Hematopoietic multipotent progenitor cell treated with erythropoietin and hydrocortisone succinate and interleukin-3 and kit ligand, for 4 days (in vitro differentiated cells): ENCODE data around the gene DHCR7.

Experiments
- DNase-seq: peaks from one replicate; pipeline ENCODE4 v3.0.0-alpha.2; 2015

DHCR7 gene

GRCh38 chr11:71448257-71449171, at the start of gene DHCR7:
TSS of gene DHCR7 (minus strand) at chr11:71448393. CDS start at chr11:71444952, 3,441 bp downstream.
- DNase-seq, result peak; percentile 98

DNA sequence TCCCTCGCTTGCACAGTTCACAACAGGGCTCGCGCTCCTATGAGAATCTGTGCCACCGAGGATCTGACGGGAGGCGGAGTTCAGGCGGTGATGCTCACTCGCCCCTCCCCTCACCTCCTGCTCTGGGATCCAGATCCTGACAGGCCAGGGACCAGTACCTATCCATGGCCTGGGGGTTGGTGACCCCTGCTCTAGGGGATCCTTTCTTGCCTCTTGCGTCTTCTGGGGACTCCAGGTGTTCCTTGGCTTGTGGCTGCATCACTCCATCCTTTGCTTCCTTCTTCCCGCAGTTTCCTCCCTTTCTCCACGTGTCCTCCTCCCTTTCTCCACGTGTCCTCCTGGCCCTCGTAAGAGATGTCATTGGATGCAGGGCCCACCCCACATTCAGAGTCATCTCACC, 48.2 kb upstream of the DHCR7 start:
- no peak for DNase-seq

- no peak for DNase-seq
These were observed 47.4 kb upstream of the DHCR7 start for GRCh38 chr11:71495286-71496230.

DNA sequence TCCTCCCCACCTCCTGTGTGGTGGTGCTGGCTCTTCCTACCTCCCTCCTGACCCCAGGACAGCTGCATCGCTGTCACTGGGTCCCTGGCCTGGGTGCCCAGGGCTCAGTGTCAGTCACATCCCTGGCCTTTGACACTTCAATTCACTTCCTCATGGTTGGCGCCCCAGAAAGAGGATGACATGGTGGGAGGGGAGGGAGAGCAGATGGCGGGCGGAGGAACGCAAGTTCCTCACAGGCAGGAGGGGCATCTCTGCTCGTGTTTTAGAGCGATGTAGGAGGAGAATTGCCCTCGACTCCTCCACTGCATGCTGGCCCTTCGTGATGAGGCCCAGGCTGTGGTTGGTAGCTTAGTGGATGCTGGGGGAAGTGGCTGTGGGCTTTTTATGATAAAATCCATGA, 43.7 kb upstream of the DHCR7 start:
- no peak for DNase-seq

- DNase-seq, result no peak
These were observed 43.3 kb upstream of the DHCR7 start for GRCh38 chr11:71491531-71491930.

GRCh38 chr11:71490731-71491390, 42.7 kb upstream of the DHCR7 start:
- no peak for DNase-seq

GRCh38 chr11:71490044-71490730, 42.0 kb upstream of the DHCR7 start:
- no peak for DNase-seq

DNA sequence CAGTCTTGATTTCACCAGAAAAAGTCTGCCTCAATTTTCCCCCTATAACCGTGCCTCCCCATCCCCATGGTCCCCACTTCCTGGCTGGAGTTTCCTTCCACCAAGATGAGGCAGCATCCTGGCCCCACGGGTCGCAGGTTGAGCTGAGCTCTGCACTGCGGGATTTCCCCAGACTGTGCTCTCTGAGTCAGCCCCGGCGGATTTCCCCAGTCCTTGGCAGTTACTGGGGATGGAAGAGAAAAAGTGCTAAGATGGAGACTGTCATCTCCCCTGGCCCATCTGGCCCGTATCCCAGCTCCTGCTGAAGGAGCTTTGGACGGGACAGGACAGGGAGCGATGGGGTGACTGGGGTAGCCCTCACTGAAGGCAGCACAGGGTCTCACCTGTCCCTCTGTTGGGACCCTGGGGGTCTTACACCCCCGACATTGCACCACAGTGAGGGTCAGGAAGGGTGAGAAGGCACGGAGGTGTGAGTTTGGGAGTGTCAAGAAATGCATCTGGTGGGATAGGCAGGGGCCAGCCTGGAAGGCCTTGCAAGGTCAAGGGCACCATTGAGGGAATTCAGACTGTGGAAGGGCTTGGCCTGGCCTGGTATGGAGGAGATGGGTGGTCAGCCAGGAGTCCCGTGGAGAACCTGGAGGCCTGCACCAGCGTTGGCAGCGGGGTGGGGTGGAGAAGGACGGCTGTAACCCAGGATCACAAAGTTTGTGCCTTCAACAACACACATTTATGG, 41.3 kb upstream of the DHCR7 start:
- DNase-seq, result no peak

- DNase-seq, result no peak
These were observed 40.6 kb upstream of the DHCR7 start for GRCh38 chr11:71488681-71489270.

- DNase-seq, result no peak
These were observed 38.1 kb upstream of the DHCR7 start for GRCh38 chr11:71486320-71486719.

DNA sequence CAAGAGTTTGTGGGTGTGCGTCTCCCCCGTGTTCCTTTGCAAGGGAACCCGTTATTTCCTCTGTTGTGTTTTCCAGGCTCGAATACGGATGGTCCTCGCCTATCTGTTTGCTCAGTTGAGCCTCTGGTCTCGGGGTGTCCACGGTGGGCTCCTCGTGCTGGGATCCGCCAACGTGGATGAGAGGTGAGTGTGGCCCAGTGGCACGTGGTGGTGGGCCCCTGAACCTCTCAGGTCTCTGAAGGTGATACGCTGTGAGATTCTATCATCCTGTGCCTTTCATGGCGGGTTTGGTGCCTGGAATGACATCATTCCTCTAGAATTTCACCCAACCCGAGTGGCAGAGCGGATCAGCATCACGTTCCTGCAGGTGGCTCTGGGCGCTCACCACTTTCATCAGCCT, 37.3 kb upstream of the DHCR7 start:
- no peak for DNase-seq

DNA sequence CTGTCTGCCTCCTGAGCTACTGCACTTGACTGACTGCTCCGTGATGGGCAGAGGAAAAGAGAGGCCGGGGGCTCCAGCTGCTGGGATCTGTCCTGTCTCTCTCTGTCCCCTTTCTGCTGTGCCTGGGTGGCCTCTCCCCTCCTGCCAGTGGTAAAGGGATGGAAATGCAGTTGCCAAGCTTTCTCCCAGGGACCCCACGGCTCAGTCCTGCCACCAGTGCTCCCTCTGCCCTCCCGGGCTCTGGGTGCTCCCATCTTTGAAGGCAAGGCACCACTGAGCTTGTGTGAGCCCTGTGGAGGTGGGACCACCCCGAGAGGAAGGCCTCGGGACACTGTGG, 36.8 kb upstream of the DHCR7 start:
- DNase-seq, result no peak

GRCh38 chr11:71484248-71485062, 36.3 kb upstream of the DHCR7 start:
- DNase-seq, result no peak

DNA sequence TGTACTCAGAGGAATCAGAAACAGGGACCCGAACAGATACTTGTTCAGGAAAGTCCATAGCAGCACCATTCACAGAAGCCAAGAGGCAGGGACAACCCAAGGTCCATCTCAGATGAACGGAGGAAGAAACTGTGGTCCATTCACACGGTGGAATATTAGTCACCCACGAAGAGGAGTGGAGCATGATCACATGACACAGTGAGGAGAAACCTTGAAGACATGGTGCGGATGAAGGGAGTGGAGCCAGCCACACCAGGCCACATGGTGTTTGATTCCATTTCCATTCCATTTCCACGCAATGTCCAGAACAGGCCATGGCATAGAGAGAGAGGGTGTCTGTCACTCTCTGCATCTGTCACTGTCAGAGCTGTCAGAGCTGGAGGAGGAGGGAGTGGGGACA, 35.5 kb upstream of the DHCR7 start:
- DNase-seq, result no peak

- DNase-seq, result no peak
These were observed 34.7 kb upstream of the DHCR7 start for GRCh38 chr11:71482746-71483364.

GRCh38 chr11:71482216-71482615, 34.0 kb upstream of the DHCR7 start:
- DNase-seq, result no peak

DNA sequence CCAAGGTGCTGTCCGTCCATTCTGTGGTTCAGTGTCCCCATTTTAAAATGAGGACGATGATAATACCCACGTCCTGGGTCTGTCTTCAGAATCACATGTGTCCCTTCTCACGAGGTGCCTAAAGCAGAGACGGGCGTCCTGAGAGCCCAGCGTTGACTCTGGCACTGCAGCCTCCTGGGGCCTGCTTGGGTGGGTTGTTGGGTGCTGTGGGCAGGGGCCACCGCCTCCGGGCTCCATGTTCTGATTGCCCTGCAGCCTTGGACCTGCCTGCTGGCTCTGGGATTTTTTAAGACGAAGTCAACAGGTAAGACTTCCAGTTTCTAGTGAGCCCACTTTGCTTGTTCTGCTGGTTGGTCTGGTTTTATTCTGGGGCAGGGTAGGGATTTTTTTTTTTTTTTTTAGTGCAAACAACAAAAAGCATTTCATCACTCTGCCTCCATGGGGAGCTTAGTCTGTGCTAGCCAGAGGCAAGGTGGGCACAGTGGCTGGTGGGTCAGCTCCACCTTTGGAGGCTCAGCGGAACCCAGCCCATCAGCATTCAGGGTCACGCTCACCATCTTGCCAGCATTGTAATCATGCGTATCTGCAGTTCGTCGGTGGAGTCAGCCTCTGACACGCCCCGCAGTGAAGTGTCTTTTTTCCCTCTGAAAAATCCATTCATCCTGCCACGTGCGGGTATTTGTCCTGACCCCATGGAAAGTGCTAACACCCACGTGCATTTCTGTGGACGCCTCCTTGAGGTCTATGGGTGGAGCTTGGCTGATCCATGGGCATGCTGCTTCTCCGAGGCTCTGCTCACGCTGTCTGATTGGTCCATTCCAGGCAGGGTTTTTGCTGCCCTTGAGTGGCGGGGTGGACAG, 33.1 kb upstream of the DHCR7 start:
- DNase-seq, result no peak

- DNase-seq, result no peak
These were observed 30.3 kb upstream of the DHCR7 start for GRCh38 chr11:71478528-71478840.
